22Rv1 (cell line): ENCODE measurements around the gene PPP1CA.

ENCODE experiments used
- ZFX ChIP-seq: fragments of 450-650 bp; IDR thresholded peaks from 2 replicates; pipeline ENCODE4 v1.6.1; 2017; ENCODE audit warnings: antibody characterized with exemption, borderline replicate concordance
- TF ChIP-seq, protein P1 (sequence below): fragments of 450-650 bp; IDR thresholded peaks from 2 replicates; pipeline ENCODE4 v1.5.1; 2017; ENCODE audit warnings: mild to moderate bottlenecking

DNA sequence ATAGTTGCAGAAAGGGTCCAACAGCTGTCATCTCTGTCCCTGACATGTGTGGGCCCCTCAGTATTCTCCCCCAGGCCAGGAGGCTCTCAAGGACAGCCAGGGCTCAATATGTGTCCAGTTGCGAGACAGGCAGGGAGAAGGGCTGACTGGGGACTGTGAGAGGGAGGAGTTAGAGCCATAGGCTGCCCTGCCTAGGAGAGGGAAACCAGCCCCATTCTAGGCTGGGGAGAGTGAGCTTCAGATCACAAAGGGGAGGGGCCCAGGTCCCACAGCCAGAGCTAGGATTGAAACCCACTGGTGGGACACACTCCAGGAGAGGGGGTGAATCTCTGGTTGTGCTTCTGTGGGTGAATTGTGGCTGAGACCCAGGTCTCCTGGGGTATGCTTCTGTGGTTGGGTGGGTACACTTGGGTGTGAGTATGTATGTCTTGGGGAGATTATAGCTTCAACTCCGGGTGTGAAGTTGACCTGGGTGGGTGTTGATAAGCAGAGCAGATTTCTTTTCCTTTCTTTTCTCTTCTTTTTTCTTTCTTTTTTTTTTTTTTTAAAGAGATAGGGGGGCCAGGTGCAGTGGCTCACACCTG, 11.7 kb upstream of the PPP1CA start:
- TF ChIP-seq, protein P1, sequence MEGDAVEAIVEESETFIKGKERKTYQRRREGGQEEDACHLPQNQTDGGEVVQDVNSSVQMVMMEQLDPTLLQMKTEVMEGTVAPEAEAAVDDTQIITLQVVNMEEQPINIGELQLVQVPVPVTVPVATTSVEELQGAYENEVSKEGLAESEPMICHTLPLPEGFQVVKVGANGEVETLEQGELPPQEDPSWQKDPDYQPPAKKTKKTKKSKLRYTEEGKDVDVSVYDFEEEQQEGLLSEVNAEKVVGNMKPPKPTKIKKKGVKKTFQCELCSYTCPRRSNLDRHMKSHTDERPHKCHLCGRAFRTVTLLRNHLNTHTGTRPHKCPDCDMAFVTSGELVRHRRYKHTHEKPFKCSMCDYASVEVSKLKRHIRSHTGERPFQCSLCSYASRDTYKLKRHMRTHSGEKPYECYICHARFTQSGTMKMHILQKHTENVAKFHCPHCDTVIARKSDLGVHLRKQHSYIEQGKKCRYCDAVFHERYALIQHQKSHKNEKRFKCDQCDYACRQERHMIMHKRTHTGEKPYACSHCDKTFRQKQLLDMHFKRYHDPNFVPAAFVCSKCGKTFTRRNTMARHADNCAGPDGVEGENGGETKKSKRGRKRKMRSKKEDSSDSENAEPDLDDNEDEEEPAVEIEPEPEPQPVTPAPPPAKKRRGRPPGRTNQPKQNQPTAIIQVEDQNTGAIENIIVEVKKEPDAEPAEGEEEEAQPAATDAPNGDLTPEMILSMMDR, result no peak
- TF ChIP-seq ZFX, result no peak
